RPMI7951 (cell line): Measurements from ENCODE around the gene CENPQ. TPM values are rescaled to one million over a fixed set of nuclear protein-coding genes. Genes with fewer than 3 reads are reported as not detected.

Experiments used
- DNase-seq: peaks from one replicate; pipeline ENCODE4 v3.0.0-alpha.2; 2012; ENCODE audit warnings: low read depth
- total RNA-seq: library from RNA; depleted of rRNA; stranded (reverse); fragments of >200 nt; shearing (Covaris generic); gene quantifications from 2 replicates; pipeline ENCODE4 v1.2.3, GENCODE V29; 2014; rRNA removed

The CENPQ gene
- total RNA-seq, 1 experiment from 2014 or later = 56.4 TPM

DNA sequence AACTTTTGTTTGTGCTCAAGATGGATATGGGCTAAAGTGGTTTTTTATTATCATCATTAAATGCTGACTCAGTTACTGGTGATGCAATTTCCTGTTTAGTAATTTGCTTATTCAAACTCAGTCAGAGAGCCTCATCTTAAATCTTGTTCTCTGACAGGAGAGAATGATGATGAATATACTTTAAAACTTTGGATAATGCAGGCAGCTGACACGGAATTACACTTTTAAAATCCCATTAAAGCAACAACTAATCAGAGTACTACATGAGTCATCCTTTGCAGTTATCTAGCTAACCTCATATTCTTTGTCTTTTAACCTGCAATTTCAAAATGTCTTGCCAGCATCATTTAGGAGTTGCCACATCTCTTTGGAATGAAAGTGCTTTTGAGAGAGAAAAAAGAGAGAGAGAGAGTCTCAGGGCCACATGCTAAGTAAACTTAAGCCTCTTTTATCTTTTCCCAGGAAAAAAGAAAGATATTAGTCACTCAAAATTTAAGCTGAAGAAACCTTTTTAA is 78.1 kb downstream of the CENPQ start:
- peak; percentile 70 for DNase-seq

DNA sequence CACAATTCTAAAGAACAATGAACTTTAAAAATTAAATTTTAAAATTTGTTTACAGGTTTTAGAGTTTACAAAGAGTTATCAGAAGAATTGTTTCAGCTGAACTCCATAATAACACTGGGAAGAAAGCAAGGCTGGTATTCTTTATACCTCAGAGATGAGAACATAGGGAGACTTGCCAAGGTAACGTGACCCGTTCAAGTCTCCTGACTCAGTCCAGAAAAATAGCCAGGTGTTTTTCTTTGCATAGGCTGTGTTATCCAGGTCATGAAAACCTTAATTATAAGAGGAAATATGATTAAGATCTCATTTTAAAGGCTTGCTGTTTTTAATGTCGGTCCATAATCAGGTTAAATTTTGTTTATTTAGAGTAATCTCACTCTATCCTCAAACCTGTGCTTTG is 78.8 kb downstream of the CENPQ start:
- DNase-seq = no peak

Other genes with a start within 250 kb of the CENPQ start
- 13.6 and 13.9 TPM in 2 replicates for gene MMUT, start 117 bp upstream of the CENPQ start, total RNA-seq
- not detected in 2 replicates for gene GLYATL3, start 36.6 kb downstream of the CENPQ start, total RNA-seq
- 0.20 and 0.60 TPM in 2 replicates for gene C6orf141, start 87.3 kb downstream of the CENPQ start, total RNA-seq
- gene RHAG, start 173.5 kb downstream of the CENPQ start, total RNA-seq = not detected in 2 replicates